GM19395 (cell line): Measurements from ENCODE around the gene OXER1.

Experiments
- ATAC-seq: cut with Tn5 transposase; IDR thresholded peaks from one replicate; pipeline ENCODE4 v1.9.1; 2021; ENCODE audit warnings: mild to moderate bottlenecking, moderate library complexity; ENCODE audit not compliant: unreplicated experiment

OXER1 gene

GRCh38 chr2:42770288-42771131, 6.6 kb upstream of the OXER1 start:
- peak; percentile 58 for ATAC-seq

- ATAC-seq, result no peak
These were observed 5.8 kb upstream of the OXER1 start for GRCh38 chr2:42769583-42770287.

- no peak for ATAC-seq
These were observed 4.8 kb upstream of the OXER1 start for GRCh38 chr2:42768706-42769256.

GRCh38 chr2:42767899-42768705, 4.2 kb upstream of the OXER1 start:
- ATAC-seq, result no peak

- no peak for ATAC-seq
These were observed 3.4 kb upstream of the OXER1 start for GRCh38 chr2:42767080-42767898.

GRCh38 chr2:42765686-42766085, 1.8 kb upstream of the OXER1 start:
- ATAC-seq, result no peak

GRCh38 chr2:42764901-42765300, 966 bp upstream of the OXER1 start:
- ATAC-seq, result no peak

GRCh38 chr2:42762823-42763804, 821 bp downstream of the OXER1 start:
- ATAC-seq, result no peak

GRCh38 chr2:42762155-42762554, 1.8 kb downstream of the OXER1 start:
- no peak for ATAC-seq

GRCh38 chr2:42761554-42761953, 2.4 kb downstream of the OXER1 start:
- no peak for ATAC-seq

GRCh38 chr2:42758751-42759150, 5.2 kb downstream of the OXER1 start:
- ATAC-seq, result no peak

GRCh38 chr2:42757981-42758740, 5.8 kb downstream of the OXER1 start:
- no peak for ATAC-seq

- no peak for ATAC-seq
These were observed 6.9 kb downstream of the OXER1 start for GRCh38 chr2:42756966-42757513.

GRCh38 chr2:42756150-42756775, 7.7 kb downstream of the OXER1 start:
- no peak for ATAC-seq

- ATAC-seq, result no peak
These were observed 8.6 kb downstream of the OXER1 start for GRCh38 chr2:42755191-42755880.

GRCh38 chr2:42754776-42755140, 9.2 kb downstream of the OXER1 start:
- no peak for ATAC-seq
